GM15510 (cell line): Measurements from ENCODE around the gene SLC36A3.

Experiments
- POLR2A ChIP-seq: IDR thresholded peaks from 3 replicates; pipeline ENCODE4 v1.6.1; 2011; ENCODE audit warnings: borderline replicate concordance; ENCODE audit not compliant: insufficient read length; ENCODE audit errors: extremely low read depth

SLC36A3 gene

GRCh38 chr5:151255621-151256286, 47.8 kb downstream of the SLC36A3 start:
- peak; percentile 14 for TF ChIP-seq POLR2A

GRCh38 chr5:151254556-151254955, 49.0 kb downstream of the SLC36A3 start:
- TF ChIP-seq POLR2A, result no peak

- no peak for TF ChIP-seq POLR2A
These were observed 50.0 kb downstream of the SLC36A3 start for GRCh38 chr5:151253605-151253950.

- peak; percentile 95 for TF ChIP-seq POLR2A
These were observed 50.6 kb downstream of the SLC36A3 start, which contains the start of gene GM2A for GRCh38 chr5:151252762-151253604. TSS of gene GM2A (plus strand) at chr5:151253185. CDS start at chr5:151253217, 32 bp downstream.

GRCh38 chr5:151251621-151252020, 51.9 kb downstream of the SLC36A3 start:
- no peak for TF ChIP-seq POLR2A

GRCh38 chr5:151251001-151251551, 52.5 kb downstream of the SLC36A3 start:
- TF ChIP-seq POLR2A, result no peak

- no peak for TF ChIP-seq POLR2A
These were observed 53.1 kb downstream of the SLC36A3 start for GRCh38 chr5:151250346-151251000.

- TF ChIP-seq POLR2A, result no peak
These were observed 54.3 kb downstream of the SLC36A3 start for GRCh38 chr5:151249281-151249680.

- TF ChIP-seq POLR2A, result no peak
These were observed 54.9 kb downstream of the SLC36A3 start for GRCh38 chr5:151248651-151249050.

- TF ChIP-seq POLR2A, result no peak
These were observed 57.8 kb downstream of the SLC36A3 start for GRCh38 chr5:151245680-151246219.

- no peak for TF ChIP-seq POLR2A
These were observed 59.4 kb downstream of the SLC36A3 start for GRCh38 chr5:151244206-151244605.

GRCh38 chr5:151243564-151243963, 60.0 kb downstream of the SLC36A3 start:
- no peak for TF ChIP-seq POLR2A

GRCh38 chr5:151243127-151243526, 60.4 kb downstream of the SLC36A3 start:
- no peak for TF ChIP-seq POLR2A

- TF ChIP-seq POLR2A, result no peak
These were observed 62.5 kb downstream of the SLC36A3 start for GRCh38 chr5:151240924-151241635.
